Iris pigment epithelial cell (primary cell): Measurements from ENCODE around the gene URB1.
A peak's percentile ranks its signal among the peaks of the same experiment; 100 is the strongest.

Source experiments
- DNase-seq: peaks from one replicate; pipeline ENCODE4 v3.0.0-alpha.2; 2011; ENCODE audit warnings: low read depth

Gene URB1

DNA sequence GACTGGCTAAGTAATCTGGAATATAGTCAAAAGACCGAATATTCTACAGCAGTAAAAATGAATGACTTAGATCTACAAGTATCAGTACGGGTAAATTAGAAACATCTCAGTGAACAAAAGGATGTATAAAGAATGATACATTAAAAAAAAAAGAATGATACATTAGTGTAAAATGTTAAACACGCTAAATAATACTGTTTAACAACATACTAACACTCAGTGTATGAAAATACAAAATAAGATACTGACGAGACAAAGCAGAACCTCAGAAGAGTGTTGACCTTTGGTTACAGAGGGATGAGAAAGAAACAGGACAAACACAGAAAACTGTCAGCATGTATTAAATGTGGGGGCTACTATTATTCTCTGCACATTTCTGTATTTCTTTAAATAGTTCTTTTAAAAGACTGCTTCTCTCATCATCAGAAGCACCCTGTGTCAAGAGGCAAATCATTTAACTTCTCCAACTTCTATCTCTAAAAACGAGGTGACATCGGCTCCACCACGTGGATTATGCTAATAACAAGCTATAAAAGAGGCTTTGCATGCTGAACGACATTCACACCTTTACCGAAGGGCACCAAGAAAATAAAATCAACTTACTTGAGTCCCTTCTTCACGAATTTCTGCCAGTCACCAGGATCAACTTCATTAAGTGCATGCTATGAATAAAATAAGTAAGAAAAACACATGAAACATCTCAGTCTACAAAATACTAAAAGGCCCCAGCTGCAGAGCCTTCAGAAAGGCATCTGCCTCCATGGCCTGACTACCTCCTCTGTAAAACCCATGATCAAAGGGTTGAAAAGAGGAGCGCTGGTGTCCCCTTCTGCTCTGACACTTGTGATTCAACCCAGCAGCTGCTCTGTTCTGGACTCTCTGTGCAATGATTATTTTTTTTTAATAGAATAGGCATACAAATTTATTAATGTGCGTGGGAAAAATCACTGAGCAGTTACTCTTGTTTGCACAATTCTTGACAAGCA is 51.7 kb downstream of the URB1 start:
- no peak for DNase-seq

DNA sequence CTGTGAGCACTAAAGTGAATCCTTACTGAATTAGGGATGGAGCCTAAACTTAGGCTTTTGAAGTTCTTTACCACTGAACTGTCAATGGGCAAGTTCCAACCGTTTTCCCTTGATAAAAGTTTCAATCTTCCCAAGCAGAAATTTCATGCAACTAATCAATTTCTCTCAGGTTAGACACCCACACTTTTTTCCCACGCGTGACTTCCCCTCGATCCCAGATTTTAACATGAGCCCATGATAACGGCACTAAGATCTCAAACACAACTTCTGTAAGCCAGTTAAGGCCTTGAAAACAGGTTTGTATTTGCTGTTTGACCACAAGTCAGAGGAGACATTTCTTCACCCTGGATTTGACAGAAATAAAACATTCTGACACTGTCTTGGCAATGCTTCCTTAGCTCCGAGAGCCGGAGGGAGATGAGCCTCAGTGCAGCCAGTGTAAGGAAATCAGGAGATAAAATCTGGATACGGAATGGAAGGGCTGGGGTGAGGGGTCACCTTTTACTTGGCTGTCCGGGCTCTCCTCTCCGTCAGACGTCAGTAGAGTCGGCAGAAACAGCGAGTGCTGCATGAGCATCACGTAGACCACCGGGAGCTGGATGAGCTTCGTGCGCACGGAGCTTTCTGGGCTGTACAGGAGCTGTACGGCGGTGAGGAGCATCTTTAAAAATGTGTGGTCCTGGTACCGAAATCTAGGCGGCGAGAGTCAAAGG is 54.4 kb downstream of the URB1 start:
- DNase-seq = no peak

DNA sequence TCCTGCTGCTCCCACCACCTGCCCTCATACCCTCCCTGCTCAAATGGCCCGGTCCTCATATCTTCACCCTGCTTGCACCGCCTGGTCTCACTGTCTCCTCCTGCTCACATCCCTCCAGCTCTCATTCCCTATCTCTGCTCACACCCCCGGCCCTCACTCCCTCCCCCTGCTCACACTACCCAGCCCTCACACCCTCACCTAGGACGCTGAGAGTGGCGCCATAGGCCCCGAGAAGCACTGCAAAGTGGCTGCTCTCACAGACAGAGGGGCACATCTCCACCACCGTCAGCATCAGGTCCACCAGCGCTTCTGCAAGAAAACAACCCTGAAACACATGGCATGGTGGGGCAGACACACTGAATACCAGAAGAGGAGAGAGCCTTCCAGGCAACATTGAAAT is 55.6 kb downstream of the URB1 start:
- DNase-seq = no peak

DNA sequence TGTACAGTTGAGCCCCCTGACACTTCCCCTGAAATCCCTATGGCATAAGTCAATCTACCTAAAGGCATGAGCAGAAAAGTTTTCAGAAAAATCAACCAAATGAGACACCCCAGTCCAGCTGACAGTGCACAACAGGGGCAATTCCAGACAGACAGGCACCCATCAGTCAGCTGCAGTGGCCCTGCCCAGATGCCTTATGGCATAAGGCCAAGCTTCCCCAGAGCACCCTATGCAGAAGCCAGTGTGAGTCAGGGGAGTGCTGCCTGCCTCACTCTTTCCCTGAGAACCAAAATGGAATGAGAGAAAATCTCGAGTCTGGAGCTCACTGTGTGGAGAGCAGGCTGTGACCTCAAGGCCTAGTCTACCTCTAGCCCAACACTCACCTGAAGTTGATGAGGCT is 56.1 kb downstream of the URB1 start:
- peak; percentile 81 for DNase-seq

DNA sequence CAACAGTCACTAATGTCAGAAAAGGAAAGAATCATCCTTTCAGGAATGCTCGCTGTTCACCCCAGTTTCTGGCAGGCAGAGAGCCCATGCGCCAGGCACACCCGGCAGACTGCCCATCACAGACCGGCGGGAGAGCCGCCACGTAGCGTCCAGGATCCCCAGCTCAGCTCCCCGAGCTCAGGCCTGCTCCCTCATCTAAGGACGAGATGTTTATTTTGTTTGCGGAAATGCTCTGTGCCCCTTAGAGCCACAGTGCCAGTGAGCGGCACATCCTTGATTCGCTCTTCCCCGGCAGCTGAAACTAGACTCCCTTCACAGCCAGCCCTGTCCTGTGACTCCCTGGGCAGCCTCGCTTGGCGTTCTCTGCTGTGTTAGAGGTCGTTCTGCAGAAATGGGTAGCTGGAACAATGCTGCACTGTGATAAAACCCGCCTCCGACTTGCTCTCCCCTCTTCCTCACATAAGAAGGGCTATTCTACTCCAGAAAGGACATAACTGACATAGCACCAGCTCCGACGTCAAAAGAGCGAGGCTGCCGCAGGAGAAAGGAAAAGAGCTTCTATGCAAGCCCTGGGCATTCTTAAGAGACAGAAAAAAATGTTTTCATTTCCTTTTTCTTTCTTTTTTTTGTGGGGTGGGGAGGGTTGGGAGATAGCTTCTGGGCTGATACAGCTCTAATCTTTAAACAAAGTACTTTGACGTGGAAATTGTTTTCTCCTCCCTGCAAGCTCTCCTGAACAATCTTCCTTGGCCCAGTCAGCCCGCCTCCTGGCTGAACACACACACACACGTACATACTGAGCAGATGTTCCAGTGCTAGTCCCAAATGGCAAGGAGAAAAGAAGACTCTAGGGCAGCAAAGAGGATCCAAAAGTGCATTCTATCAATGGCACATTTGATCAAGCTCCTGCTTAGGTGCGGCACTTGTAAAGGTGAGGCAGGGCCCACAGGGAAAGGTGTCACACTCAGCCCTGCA is 56.9 kb downstream of the URB1 start:
- peak; percentile 41 for DNase-seq

DNA sequence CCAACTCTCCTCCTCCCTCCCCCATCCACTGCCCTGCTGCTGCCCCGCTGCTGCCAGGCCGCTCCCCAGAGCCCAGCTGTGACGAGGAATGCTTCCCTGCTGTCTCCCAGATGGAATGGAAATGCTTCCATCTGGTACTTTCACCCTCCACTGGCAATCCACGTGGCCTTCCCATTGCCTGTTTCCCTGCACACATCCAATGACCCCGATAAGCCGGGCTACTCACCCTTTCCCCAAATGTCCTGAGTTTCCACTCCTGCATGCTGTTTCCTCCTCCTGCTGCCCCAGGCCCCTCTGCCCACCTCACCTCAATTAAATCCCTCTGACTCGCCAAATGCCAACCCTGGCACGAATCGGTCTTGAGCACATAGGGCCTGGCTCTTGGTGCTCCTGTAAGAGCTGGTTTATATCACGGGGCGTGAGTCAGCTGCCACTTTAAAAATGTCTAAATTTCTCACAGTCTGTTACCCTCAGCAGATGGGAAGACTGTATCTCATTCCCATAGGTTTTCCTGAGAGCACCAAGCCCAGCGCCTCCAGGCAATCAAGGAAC is 57.8 kb downstream of the URB1 start:
- DNase-seq = peak; percentile 17

DNA sequence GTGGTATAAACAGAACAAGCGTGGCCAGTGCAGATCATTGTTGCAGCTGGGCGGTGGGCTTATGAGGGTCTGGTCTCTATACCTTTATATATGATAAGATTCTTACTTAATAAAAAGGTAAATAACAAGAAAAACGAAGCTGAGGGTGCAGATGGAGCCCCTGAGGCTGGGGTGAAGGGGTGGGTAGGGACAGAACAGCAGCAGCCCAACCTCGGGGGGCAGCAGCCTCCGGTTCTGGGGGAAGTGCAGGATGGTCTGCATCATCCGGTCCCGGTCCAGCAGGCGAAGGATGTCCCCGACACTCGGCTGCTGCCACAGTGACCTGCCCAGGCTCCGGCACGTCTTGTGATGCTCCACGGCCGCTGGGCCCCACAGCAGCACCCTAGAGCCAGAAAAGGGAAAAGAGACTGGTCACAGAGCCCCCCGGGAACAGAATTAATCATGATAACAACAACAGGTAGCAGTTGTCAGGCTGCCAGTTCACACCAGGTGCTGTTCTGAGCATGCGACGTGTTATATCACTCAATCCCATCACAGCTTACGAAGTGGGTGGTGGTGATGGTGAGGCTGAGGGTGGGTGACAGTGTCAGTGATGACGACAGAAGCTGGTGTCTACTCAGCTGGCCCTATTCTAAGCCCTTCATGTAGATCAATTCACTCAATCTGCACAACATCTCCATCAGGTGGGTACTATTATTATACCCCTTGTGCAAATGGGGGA is 58.7 kb downstream of the URB1 start:
- no peak for DNase-seq

DNA sequence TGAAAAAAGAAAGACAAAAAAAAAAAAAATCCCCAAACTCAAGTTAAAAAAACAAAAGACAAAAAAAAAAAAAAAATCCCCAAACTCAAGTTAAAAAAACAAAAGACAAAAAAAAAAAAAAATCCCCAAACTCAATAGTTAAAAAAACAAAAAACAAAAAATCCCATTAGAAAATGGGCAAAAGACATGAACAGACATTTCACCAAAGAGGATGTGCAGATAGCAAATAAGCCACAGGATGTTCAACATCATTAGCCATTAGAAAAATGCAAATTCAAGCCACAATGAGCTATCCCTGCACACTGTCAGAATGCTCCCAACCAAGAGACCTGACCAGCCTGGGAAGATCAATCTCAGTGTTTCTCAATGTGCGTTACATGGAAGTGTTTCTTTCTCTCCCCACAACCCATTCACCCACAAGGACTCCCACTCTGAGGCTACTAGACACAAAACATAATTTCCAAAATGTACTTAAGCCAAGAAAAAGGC is 60.3 kb downstream of the URB1 start:
- DNase-seq = no peak

DNA sequence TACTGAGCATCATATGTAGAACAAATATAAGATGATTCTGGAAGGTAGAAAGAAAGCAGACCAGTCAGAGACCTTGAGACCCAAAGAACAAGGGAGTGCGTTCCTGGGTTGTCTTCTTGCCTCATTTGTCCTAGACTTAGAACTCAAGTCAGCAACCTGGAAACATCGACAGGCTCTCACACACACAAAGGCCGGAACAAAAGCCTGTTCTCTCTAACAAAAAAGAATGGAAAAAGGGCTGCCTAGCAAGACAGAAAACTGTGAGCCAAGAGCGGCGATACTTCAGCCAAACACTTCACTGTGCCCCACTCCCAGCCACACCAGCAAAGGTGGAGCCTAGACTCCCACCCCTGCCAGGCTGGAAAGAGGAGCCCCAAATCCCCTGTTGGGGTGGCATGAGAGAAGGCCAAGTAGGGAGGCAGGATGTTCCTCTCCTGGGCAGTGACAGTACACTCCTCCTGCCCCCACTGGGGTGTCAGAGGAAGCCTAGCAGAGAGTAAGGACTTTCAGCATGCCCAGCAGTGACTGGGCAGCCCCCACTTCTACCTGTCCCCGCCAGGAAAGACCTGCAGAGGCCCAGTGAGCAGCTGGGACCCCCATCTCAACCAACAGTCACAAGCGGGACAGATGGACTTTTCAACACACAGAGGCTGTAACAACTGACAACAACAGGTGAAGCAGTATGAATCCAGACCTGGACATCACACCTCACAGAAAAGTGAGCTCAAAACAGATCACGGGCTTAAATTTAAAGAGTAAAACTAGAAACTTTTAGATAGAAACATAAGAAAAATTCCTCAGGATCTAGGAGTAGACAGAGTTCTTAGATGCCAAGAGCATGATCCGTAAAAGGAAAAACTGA is 61.1 kb downstream of the URB1 start:
- no peak for DNase-seq

DNA sequence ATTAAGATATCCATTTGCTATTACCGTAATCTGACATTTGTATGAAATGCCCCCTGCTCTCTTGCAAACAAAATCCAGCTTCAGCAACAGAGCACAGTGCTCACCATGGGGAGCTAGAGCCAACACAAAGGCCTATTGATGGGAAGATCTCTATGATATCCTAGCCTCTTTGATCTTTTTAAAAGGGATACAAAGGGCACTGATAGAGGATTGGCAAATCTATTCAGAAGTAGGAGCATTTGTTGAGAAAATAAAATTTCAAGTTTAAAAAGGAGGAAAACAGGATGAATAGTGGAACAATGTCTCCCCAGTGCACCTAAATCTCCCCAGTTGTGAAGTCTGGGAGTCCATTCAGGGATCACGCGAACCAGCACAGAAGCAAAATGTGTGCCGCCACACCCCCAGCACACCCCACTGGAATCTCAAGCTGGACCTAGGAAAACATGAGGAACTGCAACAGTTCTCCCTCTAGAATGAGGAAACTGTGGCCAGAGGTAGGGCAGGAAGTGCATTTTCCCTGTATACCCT is 62.0 kb downstream of the URB1 start:
- no peak for DNase-seq

DNA sequence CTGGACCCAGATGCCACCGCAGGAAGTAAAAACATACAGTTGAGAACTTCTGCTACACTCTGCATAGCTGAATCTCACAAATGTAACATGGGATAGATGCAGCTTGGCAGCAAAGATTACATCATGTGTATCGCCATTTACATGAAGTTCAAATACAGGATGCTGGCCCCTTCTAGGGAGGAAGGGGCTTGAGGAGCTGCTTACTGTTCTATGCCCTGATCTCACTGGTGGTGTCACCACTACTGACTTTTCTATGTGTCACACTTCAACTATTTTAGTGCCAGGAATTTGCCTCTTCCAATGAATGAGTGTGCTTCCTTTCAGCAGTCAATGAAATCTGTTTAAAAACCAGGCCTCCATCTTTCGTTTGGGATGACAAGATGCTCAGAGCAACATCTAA is 63.0 kb downstream of the URB1 start:
- DNase-seq = peak; percentile 13

DNA sequence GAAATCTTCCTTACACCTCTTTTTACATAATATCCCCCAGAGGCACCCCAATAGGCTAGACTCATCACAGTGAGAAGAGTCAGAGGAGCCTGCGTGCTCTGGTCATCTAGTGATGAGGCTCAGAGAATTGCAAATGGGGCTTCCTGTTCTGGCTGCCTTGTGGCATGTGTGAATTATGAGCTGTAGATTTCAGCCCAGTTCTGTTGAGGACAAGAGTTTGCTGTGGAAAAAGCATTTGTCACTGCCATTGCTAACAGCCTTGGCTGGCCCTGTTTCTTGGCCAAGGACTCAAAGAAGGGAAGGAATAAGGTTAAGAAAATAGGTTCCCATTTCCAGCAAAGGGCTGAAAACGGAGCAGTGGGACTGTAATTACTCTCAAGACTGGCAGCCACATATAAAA is 63.5 kb downstream of the URB1 start:
- no peak for DNase-seq

DNA sequence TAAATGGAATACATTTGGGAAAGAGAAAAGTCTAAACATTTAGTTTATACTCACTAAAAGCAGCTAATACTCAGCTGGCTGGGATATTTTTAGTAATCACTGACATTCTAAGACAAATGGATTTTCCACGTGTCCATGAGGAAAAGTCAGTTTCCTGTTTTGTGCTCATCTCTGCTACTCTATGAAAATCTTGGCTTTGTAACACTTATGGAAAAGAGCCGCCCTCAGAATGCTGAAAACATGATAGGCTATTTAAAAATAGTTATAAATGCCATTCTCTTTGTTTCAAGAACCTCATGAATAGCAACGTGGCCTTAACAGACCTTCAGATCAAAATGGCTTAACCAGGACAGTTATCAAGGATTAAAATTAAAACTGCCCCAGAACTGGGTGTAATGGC is 64.2 kb downstream of the URB1 start:
- no peak for DNase-seq

DNA sequence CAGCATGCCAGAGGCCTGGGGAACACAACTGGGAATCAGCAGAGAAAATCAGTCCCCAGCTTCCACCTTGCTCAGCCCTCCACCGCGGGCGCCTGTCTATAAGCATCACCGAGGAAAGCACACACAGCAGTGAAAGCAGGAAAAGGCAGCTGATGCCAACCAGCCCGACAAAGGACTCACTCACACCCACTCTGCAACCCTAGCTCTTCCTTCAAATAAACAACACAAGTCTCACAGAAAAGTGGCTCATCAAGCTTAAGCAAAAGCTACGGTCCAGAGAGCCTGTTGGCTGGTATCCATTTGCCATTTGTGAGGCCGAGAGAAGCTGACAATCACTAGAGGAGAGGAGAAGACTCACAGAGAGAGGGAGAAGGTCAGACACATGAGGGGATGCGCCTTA is 67.1 kb downstream of the URB1 start:
- DNase-seq = no peak

DNA sequence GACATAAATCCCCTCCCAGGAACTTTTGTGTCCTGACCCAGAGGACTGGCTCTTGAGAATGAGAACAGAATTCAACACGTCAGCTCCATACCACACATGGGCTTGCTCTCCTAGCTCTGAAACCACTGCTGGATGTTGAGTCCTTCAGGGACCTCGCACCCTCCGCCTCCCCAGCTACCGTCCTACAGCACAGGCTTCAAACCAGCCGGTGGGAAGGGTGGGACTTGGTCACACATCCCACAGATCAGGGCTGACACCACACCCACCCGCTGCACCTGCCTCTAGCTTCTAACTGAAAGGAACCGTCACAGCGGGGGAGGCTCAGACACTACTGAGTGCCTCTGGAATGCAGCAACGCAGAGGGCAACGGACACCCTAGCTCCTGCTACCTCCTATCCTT is 70.1 kb downstream of the URB1 start:
- no peak for DNase-seq

DNA sequence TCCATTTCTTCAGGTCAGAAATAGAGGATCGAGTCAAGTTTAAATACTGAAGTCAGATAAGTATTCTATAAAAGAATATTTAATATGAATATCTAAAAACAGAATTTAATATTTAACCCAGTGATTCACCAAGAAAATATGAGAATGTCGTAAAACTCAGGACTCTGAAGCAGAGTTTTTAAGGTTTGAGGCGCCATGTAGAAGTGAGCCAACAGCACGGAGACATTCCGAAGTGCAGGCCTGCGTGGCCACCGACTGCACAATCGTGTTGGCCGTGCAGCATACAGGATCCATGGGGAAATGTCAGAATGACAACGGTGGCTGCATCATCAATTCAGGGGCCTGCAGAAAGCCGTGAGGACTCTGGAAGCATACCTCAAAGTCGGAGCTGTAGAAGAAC is 70.7 kb downstream of the URB1 start:
- DNase-seq = no peak

DNA sequence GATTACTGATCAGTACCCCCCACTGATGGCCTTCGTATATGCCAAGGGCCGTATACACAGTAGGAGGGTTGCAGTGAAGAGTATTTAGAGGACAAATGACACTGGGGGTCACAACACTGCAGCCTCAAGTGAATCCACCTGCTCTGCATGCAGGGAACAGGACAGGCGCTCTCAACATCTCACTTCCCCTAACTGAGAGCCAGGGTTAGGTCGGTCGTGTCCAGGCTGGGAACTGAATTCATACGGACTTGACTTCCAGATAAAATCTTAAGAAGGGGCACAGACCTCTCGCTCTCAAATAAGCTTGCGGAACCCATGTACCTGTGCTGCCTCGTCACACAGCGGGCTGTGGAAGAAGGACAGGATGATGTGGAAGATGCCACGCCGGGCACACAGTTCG is 71.3 kb downstream of the URB1 start:
- DNase-seq = no peak

DNA sequence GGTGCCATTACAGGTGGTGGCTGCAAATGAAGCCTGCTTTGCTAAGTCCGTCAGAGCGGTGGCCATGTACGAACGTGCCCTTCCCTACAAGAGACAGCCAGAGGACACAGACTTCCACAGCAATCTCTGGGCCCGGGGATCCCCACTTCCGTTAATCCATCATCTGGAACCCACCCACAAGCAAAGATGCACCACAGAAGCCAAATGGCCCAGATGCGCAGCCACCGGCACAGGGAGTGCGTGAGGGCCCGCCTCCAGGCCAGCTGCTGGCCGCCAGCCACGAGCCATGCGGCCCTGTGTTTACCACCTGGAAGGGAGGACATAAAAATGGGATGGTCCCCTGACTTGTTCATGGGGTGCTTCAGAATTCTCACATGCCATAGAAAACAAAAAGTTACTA is 72.1 kb downstream of the URB1 start:
- DNase-seq = no peak

DNA sequence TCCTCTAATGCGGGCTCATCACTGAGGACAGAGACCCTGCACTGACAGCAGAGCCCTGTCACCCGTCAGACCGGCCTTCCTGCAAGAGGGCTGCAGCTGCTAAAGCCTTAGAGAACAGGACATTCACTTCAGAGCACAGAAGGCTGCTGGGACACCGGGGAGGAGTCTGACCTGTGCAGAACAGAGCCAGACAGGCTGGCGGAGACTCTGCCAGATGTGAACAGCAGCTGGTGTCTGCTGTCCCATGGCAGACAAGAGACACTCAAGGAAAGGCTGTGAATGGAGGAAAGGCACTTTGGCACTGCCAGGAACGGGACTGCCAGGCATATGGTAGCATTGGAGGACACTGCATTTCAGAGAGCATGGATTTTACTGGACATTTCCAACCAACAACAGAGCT is 72.8 kb downstream of the URB1 start:
- no peak for DNase-seq

DNA sequence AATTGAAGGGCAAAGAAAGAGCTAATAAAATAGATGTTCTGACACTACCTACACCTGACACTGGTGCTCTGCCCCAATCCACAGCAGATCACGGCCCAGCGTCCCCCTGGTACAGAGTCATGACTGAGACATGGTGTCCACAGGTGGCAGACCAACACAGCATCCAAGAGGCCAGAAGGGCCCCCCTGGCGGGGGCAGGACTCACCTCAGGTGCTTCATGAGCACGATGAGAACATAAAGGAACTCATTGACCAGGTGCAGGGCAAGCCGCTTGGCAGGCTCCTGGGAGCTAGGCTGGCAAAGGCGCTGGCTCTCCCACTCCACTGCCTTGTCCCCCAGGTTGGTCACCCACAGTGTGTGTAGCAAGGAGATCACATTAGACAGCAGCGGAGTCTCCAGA is 73.8 kb downstream of the URB1 start:
- no peak for DNase-seq
